ENCODE measurements around the gene ASCL2. TPM values are rescaled to one million over a fixed set of nuclear protein-coding genes. Genes with fewer than 3 reads are reported as not detected.

ASCL2 gene
- total RNA-seq, 1 donor, result 6.7 TPM

- DNase-seq (ENCODE audit: low read depth in 2 of 3, low spot score in 2 of 3), result no peak
Measured at GRCh38 chr11:2275334-2276279, 5.2 kb upstream of the ASCL2 start.

DNA sequence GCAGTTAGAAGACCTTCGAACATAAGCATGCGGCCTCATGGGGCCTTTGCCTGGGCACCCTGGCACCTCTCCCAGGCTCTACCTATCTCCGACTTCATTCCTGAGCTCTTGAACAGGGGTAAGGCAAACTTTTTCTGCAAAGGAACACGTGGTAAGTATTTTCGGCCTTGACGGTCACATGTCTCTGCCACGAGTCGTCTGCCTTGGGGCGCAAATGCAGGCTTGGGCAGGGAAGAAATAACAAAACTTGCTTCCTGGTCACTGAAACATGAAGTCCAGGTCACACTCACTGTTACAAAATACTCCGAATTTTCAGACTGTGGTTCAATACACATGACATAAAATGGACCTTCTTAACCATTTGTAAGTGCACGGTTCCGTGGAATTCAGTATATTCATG is 3.4 kb upstream of the ASCL2 start:
- DNase-seq (ENCODE audit: low read depth in 2 of 3, low spot score in 2 of 3), result no peak

GRCh38 chr11:2273311-2273710 is 2.9 kb upstream of the ASCL2 start:
- DNase-seq (ENCODE audit: low read depth in 2 of 3, low spot score in 2 of 3), result no peak

DNA sequence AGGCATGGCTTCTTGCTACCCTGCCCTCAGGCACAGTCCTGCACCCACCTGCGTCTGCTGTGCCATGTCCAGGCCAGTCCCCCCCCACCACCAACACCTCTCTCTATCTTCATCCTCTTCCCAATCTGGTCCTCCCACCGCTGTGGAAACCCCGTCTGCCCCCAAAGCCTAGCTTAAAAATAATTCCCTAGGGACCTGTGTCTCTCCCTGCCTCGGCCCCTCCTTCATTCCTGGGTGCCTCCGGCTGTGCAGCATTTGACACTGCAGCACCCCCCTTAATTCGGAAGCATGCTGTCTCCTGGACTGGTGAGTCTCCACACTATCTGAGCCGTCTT is 2.5 kb upstream of the ASCL2 start:
- no peak for DNase-seq (ENCODE audit: low read depth in 2 of 3, low spot score in 2 of 3)

DNA sequence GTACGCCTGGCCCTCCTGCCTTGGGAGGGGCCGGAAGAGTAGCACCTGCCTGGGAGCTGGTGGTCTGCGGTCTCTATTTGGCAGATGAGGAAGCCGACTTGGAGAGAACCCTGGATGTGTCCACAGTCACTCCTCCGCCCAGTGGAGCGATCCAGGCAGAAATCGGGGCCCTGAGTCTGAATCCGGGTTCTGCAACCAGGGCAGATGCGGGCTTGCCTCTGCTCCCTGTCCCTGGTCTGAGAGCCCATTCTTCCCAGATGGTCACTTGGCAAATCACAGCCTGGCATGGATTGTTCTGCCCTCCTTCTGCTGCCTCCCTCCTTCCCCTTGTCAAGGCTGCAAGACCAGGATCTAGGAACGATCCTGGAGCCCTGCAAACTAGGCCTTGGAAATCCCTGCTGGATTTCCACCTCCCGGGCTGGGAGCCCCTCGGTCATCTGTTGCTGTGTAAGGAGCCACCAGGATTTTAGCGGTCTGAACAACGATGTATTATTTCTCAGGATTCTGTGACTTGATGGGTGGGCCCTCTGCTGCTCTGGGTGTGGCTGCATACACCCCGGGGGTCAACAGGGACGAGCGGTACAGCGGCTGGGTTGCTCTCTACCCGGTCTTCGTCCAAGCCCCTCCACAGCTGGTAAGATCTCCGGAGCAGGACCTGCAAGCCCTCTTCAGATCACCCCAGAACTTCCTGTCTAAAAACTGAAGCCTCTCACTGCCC is 2.0 kb upstream of the ASCL2 start:
- no peak for DNase-seq (ENCODE audit: low read depth in 2 of 3, low spot score in 2 of 3)

- DNase-seq (ENCODE audit: low read depth in 2 of 3, low spot score in 2 of 3), result no peak
Measured at GRCh38 chr11:2271327-2272227, 1.2 kb upstream of the ASCL2 start.

GRCh38 chr11:2271077-2271326 is 614 bp upstream of the ASCL2 start:
- peak in 2 of 3 donors; percentile 65 to 72 for DNase-seq (ENCODE audit: low read depth in 2 of 3, low spot score in 2 of 3)

DNA sequence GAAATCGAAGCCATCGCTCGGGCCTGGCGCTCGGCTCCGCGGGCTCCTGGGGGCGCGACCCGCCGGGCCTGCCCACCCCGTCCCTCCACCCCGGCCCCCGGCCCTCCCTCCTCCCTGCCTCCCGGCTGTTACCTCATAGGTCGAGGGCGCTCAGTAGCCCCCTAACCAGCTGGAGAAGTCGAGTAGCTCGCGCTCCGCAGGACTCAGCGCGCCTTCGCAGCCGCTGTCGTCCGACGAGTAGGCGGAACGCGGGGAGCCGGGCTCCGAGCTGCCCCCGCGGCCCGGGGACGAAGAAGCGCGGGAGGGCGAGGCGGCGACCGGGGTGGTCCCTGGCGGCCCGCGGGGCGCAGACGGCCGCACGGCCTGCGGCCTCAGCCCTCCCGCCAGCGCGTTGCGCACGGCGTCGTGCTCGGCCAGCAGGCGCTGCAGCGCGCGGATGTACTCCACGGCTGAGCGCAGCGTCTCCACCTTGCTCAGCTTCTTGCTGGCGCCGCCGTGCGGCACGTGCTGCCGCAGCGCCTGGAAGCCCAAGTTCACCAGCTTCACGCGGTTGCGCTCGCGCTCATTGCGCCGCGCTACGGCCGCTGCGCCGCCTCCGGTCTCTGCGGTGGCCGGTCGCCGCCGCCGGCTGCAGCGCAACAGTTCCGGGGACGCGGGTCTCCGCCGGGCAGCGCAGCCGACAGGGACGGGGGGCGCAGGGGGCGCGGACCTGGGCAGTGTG is 627 bp downstream of the ASCL2 start:
- peak; percentile 11 to 69 (median 68) for DNase-seq (ENCODE audit: low read depth in 2 of 3, low spot score in 2 of 3)

- DNase-seq (ENCODE audit: low read depth in 2 of 3, low spot score in 2 of 3), result peak in 2 of 3 donors; percentile 74 to 84
Measured at GRCh38 chr11:2268729-2269600, 1.4 kb downstream of the ASCL2 start.

DNA sequence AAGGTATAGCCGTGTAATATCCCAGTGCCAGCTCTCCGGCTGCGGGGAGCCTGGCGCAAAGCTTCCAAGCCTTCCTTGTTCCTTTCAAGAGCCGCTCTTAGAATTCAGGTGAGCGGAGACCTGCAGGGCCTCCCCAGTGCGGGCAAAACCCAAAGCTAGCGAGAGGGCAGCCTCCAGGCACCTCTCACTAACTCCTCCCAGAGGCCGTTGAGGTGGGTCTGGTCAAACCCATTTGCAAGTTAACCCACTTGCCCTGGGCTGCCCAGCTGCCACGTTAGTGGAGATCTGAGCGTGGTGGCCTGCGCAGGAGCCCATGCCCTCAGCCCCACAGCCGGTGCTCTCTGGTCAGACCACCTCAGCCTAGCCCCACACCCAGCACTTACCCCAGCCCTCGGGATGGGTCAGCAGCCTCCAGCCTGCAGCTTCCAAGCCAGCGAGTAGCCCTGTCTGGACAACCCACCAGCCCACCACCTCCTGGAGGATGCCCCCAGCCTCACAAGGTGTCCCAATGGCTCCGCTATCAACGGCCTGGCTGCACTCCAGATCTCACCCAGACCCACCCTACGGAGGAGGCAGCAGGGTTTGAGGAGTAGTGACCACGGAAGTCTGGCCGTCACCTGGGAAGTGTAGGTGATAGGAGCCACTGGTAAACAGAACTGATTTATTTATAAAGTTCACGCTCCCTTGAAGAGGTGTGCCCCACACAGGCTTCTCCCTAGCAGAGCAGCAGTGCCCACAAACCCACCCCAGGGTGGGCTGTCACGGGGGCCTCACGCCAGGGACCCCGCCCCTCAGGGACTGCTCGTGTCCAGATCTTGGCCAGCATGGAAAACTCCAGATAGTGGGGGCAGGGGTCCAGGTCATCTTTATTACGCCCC is 2.3 kb downstream of the ASCL2 start:
- no peak for DNase-seq (ENCODE audit: low read depth in 2 of 3, low spot score in 2 of 3)

GRCh38 chr11:2267306-2267850 is 3.0 kb downstream of the ASCL2 start:
- DNase-seq (ENCODE audit: low read depth in 2 of 3, low spot score in 2 of 3), result no peak

GRCh38 chr11:2266586-2267305 is 3.6 kb downstream of the ASCL2 start:
- no peak for DNase-seq (ENCODE audit: low read depth in 2 of 3, low spot score in 2 of 3)

GRCh38 chr11:2265854-2266585 is 4.4 kb downstream of the ASCL2 start:
- DNase-seq (ENCODE audit: low read depth in 2 of 3, low spot score in 2 of 3), result peak in 1 of 3 donors; percentile 7

DNA sequence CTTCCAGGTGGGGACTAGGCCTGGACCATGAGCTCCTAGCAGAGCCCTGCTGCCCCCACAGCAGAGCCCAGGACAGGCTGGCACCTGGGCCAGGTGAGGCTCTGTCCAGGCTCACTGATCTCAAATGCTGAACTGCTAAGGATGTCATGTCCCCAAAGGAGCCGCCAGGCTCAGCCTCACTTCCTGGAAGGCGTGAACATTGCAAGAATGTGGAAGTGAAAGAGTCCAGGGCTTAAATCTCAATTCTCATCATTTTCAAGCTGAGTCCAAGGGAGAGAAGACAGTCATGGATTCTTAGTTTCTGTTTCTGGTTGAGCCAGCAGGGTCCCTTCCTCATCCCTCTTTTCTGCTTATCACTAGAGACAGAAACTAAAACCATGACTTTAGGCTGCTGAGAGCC is 5.0 kb downstream of the ASCL2 start:
- DNase-seq (ENCODE audit: low read depth in 2 of 3, low spot score in 2 of 3), result peak in 2 of 3 donors; percentile 43 to 74

DNA sequence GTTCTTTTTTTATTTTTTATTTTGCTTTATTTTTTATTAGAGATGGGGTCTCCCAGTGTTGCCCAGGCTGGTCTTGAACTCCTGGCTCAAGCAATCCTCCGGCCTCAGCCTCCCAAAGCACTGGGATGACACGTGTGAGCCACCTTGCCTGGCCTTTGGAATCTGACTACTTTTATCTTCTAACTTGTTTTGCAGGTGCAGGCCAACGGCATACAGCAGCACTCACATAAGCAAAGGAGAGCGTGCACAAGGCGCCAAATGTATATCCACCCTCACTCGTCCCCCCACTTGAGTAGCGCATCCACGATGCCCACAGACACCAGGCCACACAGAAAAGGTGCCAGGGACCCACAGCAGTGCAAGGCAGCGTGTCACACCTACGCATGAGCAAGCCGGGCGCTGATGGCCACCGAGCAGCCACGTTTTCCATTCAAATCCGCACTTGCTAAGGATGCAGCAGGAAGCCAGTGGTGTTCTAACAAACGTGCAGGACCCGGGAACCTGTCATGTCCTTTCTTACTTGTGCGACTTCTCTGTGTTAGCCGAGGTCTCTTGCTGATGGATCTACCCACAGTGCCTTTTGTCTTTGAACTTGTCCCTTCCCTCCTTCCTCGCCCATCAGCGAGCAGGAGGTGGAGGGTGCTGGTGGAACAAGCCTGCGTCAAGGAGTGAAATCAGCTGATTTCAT is 5.9 kb downstream of the ASCL2 start:
- no peak for DNase-seq (ENCODE audit: low read depth in 2 of 3, low spot score in 2 of 3)

- no peak for DNase-seq (ENCODE audit: low read depth in 2 of 3, low spot score in 2 of 3)
Measured at GRCh38 chr11:2263724-2264360, 6.5 kb downstream of the ASCL2 start.

Measured in hematopoietic multipotent progenitor cell (in vitro differentiated cells).